ENCODE measurements around the gene NBEA.
"Not testable (repeated sequence)": the region's sequence is repeated elsewhere in the genome, so short reads cannot be mapped to it uniquely, and the experiment has no call there.

NBEA gene

GRCh38 chr13:35092251-35092650, 150.2 kb downstream of the NBEA start:
- no peak for DNase-seq (ENCODE audit: low spot score)

DNA sequence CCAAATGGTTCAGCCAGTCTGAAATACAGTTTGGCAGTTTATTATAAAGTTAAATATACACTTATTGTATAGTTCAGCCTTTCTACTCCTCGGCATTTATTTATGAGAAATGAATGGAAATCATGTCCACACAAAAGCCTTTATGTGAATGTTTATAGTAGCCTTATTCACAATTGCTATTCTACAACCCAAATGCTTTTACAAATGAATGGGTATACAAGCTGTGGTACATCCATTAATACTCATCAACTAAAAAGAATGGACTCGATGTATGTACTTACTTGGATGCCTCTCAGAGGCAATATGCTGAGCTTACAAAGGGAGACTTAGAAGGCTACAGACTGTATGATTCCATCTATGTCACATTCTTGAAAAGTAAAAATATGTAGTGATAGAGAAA, 150.7 kb downstream of the NBEA start:
- DNase-seq (ENCODE audit: low spot score) = no peak

DNA sequence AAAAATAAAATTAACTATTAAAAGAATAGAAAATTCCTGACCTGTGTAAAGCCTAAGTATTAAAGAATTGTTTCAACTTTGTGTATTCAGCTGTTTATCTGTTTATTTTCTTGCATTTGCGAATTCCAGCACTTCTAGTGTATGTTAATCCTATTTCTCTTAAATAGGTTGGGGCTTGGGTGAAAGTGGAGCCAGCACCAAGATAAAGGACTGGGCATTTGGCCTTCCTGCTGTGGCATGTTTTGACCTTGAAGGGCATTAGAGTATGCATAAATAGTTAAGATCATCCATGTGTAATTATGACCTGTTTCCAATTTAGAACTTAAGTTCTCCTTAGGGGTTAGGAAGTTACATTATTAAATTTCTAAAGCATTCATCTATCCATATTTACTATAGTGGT, 151.3 kb downstream of the NBEA start:
- no peak for DNase-seq (ENCODE audit: low spot score)

GRCh38 chr13:35106771-35107170, 164.7 kb downstream of the NBEA start:
- DNase-seq (ENCODE audit: low spot score) = not testable (repeated sequence)

GRCh38 chr13:35107535-35107934, 165.5 kb downstream of the NBEA start:
- DNase-seq (ENCODE audit: low spot score) = no peak

DNA sequence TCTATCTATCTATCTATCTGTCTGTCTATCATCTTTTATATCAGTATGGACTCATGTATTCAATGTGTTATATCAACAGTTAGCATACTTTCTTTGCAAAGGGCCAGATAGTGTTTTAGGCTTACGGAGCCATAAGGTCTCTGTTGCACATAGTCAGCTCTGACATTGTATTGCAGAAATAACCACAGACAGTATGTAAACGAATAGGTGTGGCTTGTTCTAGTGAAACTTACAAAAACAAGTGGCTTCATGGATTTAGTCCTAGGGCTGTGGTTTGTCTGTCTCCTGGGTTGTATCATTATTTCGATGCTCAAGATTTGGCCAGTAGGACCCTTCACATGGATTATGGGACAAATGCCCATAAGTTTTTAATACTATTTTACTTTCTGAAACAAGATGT, 171.5 kb downstream of the NBEA start:
- not testable (repeated sequence) for DNase-seq (ENCODE audit: low spot score)

- DNase-seq (ENCODE audit: low spot score) = no peak
Measured at GRCh38 chr13:35127466-35127865, 185.4 kb downstream of the NBEA start.

- DNase-seq (ENCODE audit: low spot score) = no peak
Measured at GRCh38 chr13:35129500-35129899, 187.4 kb downstream of the NBEA start.

DNA sequence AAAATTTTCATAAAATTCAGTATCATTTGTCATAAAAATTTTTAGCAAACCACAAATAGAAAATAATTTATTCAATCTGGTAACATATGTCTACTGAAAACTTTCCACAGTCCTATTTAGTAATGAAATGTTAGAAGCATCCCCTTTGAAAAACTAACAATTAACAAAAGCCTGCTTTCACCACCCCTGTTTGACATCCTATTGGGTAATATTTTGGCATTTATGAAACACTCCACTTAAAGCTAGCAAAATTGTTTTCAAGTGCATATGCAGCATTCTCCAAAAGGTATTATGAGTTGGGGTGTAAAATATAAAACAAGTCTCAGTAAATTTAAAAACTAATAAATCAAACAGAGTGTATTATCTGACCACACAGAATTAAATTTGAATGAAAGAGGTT, 189.4 kb downstream of the NBEA start:
- peak; percentile 40 for DNase-seq (ENCODE audit: low spot score)

- DNase-seq (ENCODE audit: low spot score) = no peak
Measured at GRCh38 chr13:35136585-35136984, 194.5 kb downstream of the NBEA start.

DNA sequence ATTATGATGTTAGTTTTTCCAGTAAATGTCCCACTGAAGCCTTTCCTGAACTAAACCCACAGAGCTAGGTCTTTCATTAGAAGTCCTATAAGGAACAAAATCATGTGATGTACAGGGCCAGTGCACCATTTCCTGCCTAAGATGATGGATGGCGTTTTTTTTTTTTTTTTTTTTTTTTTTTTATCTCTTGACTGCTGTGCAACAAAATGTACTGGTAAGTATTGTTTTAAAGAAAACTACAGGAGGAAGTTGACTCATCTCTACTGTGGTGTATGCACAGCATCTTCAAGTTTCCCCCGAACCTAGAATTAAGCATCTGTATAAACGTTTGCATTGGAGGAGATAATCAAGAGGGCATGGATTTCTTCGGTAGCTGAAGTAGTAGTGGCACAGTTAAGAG, 197.5 kb downstream of the NBEA start:
- peak; percentile 49 for DNase-seq (ENCODE audit: low spot score)

DNA sequence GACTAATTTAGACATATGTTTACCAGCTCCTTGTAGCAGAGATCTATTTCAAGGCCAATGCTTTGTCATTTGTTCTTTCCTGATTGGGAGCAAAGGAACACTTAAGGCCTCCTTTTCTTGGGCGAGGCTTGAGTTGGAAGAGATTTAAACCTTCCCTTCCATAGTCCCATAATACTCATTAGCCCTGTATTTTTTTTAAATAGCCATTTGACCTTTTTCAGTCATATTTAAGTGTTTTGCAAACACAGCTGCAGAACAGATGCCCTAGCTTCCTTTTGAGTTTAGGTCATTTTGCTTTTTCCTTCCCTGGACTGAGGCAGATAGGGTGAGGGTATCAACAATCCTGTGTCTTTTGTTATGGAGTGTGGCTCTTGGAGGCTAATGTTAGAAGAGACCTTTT, 198.3 kb downstream of the NBEA start:
- DNase-seq (ENCODE audit: low spot score) = no peak

- no peak for DNase-seq (ENCODE audit: low spot score)
Measured at GRCh38 chr13:35140831-35141230, 198.8 kb downstream of the NBEA start.

GRCh38 chr13:35143123-35143522, 201.1 kb downstream of the NBEA start:
- DNase-seq (ENCODE audit: low spot score) = no peak

DNA sequence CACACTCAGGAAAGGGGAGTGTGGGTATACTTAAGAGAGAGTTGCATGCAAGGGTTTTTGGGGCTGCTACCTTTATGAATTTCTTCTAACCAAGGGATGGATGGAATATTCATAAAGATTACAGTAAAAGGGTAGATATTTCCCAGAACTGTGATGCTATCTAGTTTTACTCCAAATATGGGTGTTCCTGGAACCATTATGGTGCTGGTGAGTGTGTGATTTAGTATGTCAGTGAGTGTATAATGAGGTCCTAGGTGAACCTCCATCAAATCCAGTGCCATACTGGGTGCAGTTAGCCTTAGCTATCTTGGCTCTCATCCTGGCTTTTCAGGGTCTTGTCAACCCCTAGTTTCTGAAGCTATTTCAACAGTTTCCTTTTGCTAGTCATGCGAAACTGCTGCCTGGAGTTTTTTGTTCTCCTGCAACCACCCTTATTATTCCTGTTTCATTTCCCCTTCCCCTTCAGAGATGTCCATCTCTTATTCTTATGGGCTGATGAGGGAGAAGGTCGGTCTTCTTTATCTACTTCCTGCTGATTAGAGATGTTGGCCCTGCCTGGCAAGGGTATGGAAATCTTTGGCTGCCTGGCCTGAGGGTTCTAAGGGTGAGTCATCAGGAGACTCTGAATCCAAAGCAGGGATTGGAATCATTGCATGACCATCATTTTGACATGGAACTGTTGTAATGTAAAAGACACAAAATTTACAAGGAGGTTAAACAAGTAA, 202.3 kb downstream of the NBEA start:
- DNase-seq (ENCODE audit: low spot score) = peak; percentile 23

GRCh38 chr13:35146686-35147085, 204.6 kb downstream of the NBEA start:
- no peak for DNase-seq (ENCODE audit: low spot score)

- peak; percentile 52 for DNase-seq (ENCODE audit: low spot score)
Measured at GRCh38 chr13:35157143-35157755, 215.2 kb downstream of the NBEA start.

- DNase-seq (ENCODE audit: low spot score) = no peak
Measured at GRCh38 chr13:35159041-35159440, 217.0 kb downstream of the NBEA start.

DNA sequence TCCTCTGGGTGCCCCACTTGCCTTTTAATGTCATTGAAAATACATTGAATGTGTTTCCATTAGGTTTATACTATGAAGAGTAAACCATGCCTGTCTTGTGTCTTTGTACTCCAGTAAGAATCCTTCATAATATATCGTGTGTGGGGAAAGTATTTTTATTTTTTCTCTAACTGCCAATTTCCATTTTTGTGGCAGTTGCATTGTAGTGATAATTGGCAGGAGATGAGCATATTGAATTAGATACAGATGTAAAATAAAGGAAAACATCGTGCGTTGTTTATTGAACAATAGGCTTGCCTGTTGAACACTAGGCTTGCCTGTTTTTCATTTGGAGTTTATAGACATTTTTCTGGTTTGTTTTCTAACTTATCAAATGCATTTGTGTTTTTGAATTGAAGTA, 218.8 kb downstream of the NBEA start:
- DNase-seq (ENCODE audit: low spot score) = no peak

DNA sequence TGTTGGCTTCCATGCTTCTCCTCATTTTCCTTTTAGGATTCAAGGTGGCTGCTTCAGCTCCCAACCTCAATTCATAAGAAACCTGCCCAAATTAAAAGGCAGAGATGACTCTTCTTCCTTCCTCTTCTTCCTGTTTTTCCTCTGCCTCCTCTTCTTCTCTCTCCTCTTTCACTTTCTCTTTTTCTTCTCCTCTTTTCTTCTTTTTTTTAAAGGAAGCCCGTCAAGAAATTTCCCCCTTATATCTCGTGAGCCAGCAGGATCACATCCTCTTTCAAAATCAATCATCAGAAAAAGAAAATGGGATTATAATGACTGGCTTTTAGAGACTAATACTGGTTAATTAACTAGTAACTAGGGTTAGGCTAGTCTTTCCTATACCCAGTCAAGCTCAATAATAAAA, 220.3 kb downstream of the NBEA start:
- DNase-seq (ENCODE audit: low spot score) = no peak

DNA sequence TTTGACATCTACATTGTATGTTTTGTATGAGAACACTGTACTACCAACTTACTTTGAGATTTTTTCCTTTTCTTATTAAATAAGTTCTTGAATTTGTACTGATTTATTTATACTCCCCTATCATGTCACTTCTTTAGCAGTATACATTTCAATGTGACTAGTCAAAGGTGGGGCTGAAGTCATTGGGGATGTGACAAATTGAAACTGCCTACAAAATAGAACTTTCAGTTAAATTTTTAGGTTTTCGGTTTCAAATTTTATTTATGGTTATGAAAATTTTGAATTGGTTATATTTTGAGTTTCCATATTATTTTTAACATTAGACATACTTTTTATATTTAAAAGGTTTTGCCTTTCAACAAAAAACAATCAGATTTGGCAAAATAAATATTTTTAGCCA, 221.6 kb downstream of the NBEA start:
- DNase-seq (ENCODE audit: low spot score) = no peak

DNA sequence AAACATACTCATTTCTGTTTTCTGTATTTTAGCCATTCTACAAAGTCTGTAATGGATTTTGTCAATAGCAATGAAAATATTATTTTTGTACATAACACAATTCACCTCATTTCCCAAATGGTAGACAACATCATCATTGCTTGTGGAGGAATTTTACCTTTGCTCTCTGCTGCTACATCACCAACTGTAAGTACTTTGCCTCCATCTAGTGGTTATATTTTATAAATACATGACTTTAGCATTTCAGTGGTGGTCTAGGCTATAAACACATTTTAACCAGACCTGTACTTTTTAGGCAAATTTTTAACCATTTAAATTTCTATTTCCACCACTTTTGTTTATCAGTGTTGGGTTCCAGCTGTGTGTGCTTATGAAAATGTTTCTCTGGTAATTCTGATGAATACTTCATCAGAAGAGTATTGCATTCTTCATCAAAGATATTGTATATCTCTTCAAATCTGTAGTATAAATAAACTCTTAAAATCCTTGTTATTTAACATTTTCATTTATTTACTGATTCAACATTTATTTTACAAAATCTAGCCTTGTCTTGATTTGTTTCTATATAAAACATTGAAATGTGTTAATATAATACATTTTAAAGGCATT, 222.4 kb downstream of the NBEA start:
- DNase-seq (ENCODE audit: low spot score) = peak; percentile 38

DNA sequence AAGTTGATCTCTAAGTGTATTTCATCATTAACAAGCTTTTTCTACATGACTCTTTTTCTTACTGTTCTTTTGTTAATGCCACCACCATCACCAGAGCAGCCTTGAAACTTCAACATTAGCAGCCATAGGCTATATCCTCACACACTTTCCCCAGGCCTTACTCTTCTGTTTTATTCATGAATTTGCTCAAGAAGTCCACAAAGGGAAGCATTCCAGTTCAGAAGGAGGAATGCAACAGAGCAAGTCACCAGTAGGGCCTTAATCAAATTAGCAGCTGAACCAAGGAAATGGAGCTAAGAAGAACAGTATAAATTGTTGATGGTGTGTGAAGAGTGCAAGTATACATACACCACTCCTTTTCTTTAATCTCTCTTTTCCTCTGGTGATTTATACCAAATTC, 223.1 kb downstream of the NBEA start:
- no peak for DNase-seq (ENCODE audit: low spot score)

- no peak for DNase-seq (ENCODE audit: low spot score)
Measured at GRCh38 chr13:35179494-35179893, 237.4 kb downstream of the NBEA start.

Data from COLO829 (cell line).